ENCODE data around the gene KIAA0319L.
"Not testable (repeated sequence)": the region's sequence is repeated elsewhere in the genome, so short reads cannot be mapped to it uniquely, and the experiment has no call there.

The KIAA0319L gene

DNA sequence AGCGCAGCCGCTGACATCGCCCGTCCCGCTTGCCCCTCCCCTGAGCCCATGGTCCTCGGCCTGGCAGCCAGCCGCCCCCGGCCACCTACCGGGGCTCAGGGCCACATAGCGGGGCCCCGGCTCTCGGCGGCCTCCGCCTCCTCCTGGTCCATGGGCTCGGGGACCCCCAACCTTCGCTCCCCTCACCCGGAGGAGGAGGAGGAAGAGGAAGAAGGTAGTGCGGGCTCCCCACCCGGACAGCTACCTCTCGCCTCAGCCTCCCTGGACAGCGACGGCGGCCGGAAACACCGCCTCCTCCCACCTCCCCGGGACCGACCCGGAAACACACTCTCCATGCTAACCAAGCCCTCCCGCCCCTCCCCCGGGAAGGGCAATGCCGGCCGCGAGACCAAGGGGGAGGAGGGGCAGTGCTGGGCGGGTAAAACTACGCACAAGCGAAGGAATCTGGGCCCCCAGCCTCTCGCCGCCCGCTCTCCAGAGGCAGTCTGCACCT, at the start of gene KIAA0319L:
KIAA0319L (minus strand) TSS at position 286 of the 493 bp plus-strand sequence. CDS start 2,912 bp downstream, outside the sequence.
- peak in 57 of 58 donors; percentile 72 to 99 (median 95) for DNase-seq

- DNase-seq: no peak
Measured at GRCh38 chr1:35605867-35606182, 48.6 kb upstream of the KIAA0319L start.

DNA sequence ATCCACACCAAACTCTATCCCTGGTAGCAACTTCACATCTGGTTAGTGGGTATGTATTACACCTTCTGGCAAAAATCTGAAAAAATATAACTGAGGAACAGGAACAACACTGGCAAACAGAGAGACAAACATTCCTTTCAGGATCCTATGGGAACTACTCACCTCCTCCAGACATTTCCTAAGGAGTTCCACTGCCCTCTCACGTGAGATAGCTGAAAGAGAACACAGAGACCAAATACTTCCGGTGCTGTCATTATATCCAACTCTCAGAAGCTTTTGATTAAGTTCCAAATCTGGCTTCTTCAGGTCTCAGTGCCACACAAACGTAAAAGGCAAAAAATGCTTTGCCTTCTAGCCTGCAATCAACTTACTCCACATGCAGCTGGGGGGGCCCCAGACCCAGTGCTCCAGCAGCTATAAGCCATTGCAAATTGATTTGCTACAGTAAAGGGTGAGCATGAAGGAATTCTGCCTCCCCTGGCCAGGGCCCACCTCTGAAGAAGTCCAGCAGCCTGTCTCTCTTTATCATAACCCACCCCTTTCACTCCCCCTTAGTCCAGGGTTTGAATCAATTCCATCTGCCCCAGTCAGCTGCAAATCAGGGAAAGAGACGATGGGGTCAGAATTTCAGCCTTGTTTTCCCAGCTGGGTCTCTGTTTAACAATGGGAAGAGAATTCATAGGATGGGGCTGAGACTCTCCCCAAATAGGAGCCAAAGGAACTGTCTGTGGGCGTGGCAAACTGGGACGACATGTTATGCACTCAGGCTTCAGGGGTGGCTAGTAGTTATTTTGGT, 48.1 kb upstream of the KIAA0319L start:
- no peak for DNase-seq

DNA sequence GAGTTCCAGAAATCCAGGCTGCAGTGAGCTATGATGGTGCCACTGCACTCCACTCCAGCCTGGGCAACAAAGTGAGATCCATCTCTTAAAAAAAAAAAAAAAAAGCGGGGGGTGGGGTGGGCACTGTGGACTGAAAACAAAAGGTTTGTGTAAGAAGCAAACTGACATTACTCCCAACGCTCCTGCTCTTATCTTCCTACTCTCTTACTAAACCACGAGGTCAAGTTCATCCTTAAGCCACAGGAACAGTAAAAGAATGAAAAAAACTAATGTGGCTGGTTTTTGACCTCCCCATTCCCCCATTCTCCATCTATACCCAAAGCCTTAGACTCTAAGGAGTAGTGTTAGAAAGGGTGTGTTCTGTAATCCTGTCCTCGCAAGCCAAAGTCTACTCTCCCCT, 46.7 kb upstream of the KIAA0319L start:
- DNase-seq: no peak

DNA sequence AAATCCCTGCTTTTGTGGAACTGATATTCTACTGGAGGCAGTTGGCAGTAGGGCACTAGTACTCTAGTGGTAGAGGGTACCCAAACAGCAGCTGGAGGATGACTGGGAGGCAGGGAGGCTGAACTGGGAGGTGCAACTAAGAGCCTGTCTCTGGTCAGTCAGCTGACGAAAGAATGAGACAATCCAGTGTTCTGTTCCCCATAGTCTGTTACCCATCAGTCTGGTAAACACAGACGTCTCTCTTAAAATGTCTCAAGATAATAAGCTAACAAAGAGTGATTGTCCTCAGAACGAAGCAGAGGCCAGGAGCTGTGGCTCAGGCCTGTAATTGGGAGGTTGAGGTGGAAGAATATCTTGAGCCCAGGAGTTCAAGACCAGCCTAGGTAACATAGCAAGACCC, 46.3 kb upstream of the KIAA0319L start:
- peak in 9 of 58 donors; percentile 3 to 25 (median 19) for DNase-seq

DNA sequence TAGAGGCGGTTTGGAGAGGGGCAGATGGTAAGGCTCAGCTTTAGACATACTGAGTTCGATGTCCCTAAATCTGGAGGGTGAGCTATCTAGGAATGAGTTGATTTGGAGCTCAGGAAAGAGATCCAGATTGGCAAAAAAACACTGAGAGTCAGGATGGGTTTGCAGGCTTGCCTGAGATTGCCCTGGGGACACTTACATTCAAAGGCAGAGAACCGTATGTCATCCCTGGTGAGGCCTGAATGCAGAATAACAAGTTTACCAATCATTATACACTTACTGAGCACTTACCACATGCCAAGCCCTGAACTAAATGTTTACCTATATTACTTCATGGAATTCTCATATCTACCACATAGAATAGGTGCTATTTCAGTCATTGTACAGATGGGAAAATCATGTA, 43.4 kb upstream of the KIAA0319L start:
- no peak for DNase-seq

- no peak for DNase-seq
Measured at GRCh38 chr1:35599411-35599810, 42.2 kb upstream of the KIAA0319L start.

GRCh38 chr1:35598895-35599294, 41.7 kb upstream of the KIAA0319L start:
- DNase-seq: no peak

DNA sequence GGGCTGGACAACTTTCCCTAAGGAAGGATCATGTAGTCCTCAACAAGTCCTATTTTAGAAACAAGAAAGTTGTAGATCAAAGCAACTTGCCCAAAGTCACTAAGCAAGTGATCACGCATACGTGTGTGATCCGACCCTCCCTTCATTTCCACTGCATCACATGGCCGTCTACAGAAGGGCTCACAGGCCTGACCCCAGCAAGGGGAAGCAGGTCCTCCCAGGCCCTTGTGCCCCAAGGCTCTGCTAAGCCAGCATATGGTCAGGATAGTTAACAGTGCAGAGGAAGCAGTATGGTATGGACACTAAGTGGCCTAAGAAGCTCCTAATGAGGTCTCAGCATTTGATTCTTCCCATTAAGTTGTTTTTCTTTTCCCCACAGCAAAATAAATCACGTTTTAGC, 40.7 kb upstream of the KIAA0319L start:
- DNase-seq: no peak

DNA sequence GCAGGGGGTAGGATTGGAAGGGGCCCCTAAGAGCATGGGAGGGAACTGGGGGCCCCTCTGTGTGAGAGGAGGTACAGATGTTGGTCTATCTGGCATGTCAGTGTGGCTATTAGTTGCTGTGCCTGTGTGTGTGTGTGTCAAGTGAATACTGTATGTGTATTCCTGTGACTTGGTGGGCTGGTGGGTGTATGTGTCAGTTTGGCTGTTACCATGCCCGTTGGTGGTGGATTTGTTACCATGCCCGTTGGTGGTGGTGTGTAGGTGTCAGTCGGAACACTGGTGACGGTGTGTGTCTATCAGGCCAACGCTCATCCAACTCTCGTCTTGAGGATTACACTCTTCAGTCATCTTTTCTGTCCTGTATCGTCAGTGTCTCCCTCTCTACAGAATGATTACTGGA, 38.5 kb upstream of the KIAA0319L start:
- peak in 3 of 58 donors; percentile 3 to 21 (median 17) for DNase-seq

GRCh38 chr1:35594005-35594760, 37.0 kb upstream of the KIAA0319L start:
- no peak for DNase-seq

GRCh38 chr1:35592991-35593769, 36.0 kb upstream of the KIAA0319L start:
- DNase-seq: no peak

DNA sequence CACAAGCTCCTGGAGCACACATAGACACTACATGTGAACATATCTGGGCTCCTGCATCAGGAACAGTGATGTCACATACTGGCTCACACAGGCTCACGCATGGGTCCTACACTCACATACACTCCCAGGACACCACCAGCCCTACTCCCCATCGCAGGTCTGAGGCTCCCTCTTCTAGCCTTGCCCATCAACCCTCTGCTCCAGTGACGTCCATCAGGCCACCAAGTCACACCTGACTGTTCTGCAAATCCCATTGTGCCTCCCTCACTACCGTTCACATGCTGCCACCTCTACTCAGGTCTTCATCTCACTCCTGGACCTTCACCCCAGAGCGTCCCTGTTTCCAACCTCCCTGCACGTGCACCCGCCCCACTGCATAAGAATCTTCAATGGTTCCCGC, 34.0 kb upstream of the KIAA0319L start:
- no peak for DNase-seq

GRCh38 chr1:35590476-35591040, 33.4 kb upstream of the KIAA0319L start:
- no peak for DNase-seq

DNA sequence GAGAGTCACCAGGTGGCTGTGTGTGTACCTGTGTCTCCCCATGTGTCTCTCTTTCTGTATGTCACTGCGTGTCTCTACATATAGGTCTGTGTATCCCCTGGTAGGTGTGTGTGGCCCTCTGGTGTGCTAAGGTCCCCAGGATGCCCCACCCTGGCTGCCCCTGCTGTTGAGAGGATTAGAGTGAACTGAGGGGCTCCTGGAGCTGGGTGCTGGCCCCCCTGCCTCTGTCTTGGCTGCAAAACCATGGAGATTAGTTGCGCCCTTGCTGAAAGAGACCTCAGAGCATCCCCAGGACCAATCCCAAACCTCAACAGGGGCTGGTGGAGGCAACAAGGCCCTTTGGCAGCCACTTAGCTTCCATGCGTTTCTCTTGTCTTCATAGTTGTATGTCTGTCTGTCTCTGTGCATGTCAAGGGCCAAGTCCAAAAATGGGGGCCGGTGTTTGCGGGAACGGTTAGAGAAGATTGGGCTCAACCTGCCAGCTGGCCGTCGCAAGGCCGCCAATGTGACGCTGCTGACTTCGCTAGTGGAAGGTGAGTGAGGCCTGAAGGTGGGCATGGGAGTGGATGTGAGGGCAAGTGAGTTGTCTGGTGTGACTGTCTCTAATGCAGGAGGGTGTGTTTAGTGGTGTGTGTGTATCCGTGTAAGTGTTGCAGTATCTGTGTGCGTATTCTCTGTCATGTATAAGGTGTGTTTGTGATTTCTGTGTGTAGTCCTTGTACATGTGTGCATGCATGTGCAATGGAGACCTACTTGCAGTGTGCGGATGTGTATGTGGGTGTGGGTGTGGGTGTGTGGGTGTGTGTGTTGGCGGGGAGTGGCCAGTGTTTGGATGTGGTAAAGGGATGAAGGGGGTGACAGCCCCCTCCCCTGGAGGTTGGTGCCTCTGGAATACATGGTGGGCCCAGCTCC, 32.6 kb upstream of the KIAA0319L start:
- DNase-seq: no peak

- no peak for DNase-seq
Measured at GRCh38 chr1:35588197-35588910, 31.2 kb upstream of the KIAA0319L start.

DNA sequence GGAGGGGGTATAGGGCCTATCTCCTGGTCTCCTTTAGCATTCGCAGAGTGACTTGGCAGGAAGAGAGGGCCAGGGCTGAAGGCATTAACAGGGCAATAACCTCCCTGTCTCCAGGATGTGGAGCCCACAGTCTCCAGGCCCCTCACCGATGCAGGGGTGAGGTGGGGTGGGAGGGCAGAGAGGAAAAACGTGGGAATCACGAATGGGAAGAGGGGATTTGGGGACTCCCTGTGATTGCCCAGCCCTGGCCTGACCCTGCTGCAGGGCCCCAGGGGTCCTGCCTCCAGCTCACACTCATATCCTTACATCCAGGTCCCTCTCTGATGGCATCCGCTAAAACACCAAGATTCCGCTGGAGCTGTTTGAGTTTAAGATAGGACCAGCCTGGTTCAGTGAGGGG, 30.5 kb upstream of the KIAA0319L start:
- no peak for DNase-seq

- no peak for DNase-seq
Measured at GRCh38 chr1:35586808-35587207, 29.6 kb upstream of the KIAA0319L start.

- DNase-seq: not testable (repeated sequence)
Measured at GRCh38 chr1:35585805-35586204, 28.6 kb upstream of the KIAA0319L start.

DNA sequence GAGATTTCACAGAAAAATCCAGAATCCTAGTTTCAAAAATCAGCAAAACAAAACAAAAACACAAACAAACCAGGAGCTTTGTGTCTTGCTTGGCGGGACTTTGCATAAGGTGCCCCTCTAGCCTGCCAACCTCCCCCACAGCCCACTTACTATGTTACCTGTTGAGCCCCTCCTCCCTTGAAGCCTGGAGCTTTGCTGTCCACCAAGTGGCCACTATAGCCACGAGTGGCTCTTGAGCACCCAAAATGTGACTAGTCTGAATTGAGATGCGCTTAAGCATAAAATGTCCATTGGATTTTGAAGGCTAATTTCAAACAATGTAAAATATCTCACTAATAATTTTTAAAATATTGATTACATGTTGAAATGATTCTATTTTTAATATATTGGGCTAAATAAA, 28.1 kb upstream of the KIAA0319L start:
- no peak for DNase-seq

Measured in anterior cingulate cortex (tissue), 58 donors.